CD14-positive monocyte (primary cell): ENCODE data around the gene ZCCHC2. TPM values are rescaled to one million over a fixed set of nuclear protein-coding genes. Genes with fewer than 3 reads are reported as not detected.

Source experiments
- DNase-seq, 3 donors: peaks; one replicate each; pipeline ENCODE4 v3.0.0-alpha.2; 2011 to 2022
- H2AFZ ChIP-seq: 2 replicates; pipeline ENCODE4 v1.6.0; 2012; ENCODE audit warnings: mild to moderate bottlenecking, low read depth, low read length, inconsistent platforms; ENCODE audit not compliant: insufficient read depth, poor library complexity, severe bottlenecking
- H3K27ac ChIP-seq, 2 donors: 1 replicate in 1 of 2; 2 replicates in 1 of 2; pipeline ENCODE4 v1.5.1; 2012 to 2013; ENCODE audit warnings: low read length in 2 of 2, control low read depth in 1 of 2, inconsistent platforms in 1 of 2, low read depth in 1 of 2, mild to moderate bottlenecking in 1 of 2
- H3K27me3 ChIP-seq, 2 donors: one replicate each; pipeline versions ENCODE4 v1.6.0 to v1.6.1; 2011 to 2013; ENCODE audit warnings: low read length in 2 of 2; ENCODE audit not compliant: control insufficient read depth in 2 of 2, insufficient read depth in 2 of 2
- H3K36me3 ChIP-seq, 2 donors: replicated peaks in 1 of 2; 1 replicate in 1 of 2; 2 replicates in 1 of 2; pipeline versions ENCODE4 v1.5.1 to v1.6.1; 2012 to 2013; ENCODE audit warnings: low read length in 2 of 2, control low read depth in 1 of 2, inconsistent platforms in 1 of 2, mild to moderate bottlenecking in 1 of 2; ENCODE audit not compliant: insufficient read depth in 2 of 2, control insufficient read depth in 1 of 2
- H3K4me1 ChIP-seq, 2 donors: 1 replicate in 1 of 2; 2 replicates in 1 of 2; pipeline versions ENCODE4 v1.5.1 to v1.6.1; 2012 to 2013; ENCODE audit warnings: low read length in 2 of 2, control low read depth in 1 of 2, inconsistent platforms in 1 of 2, mild to moderate bottlenecking in 1 of 2, moderate library complexity in 1 of 2; ENCODE audit not compliant: insufficient read depth in 2 of 2, control insufficient read depth in 1 of 2
- H3K4me2 ChIP-seq: replicated peaks from 2 replicates; pipeline ENCODE3; 2012; ENCODE audit warnings: low read length, moderate library complexity, mild to moderate bottlenecking; ENCODE audit not compliant: poor library complexity, severe bottlenecking; ENCODE audit errors: extremely low read depth
- H3K4me3 ChIP-seq, 3 experiments: fragments of 200-600 bp in 1 of 3; sonication (generic) in 1 of 3; replicated peaks in 1 of 3; 1 replicate in 2 of 3; 2 replicates in 1 of 3; pipeline ENCODE4 v1.5.1; 2011 to 2013; ENCODE audit warnings: low read length in 3 of 3, mild to moderate bottlenecking in 3 of 3, control low read depth in 2 of 3, low read depth in 2 of 3, inconsistent platforms in 1 of 3, moderate library complexity in 1 of 3
- H3K79me2 ChIP-seq: 2 replicates; pipeline ENCODE4 v1.6.0; 2012; ENCODE audit warnings: mild to moderate bottlenecking, control low read depth, inconsistent platforms, low read length, moderate library complexity; ENCODE audit not compliant: insufficient read depth
- H3K9ac ChIP-seq: 2 replicates; pipeline ENCODE4 v1.6.0; 2017; ENCODE audit warnings: low read length, mild to moderate bottlenecking; ENCODE audit not compliant: insufficient read depth, poor library complexity, severe bottlenecking
- H3K9me3 ChIP-seq, 2 donors: replicated peaks in 1 of 2; 1 replicate in 1 of 2; 2 replicates in 1 of 2; pipeline versions ENCODE4 v1.5.1 to v1.6.1; 2012 to 2013; ENCODE audit warnings: low read length in 2 of 2, control low read depth in 1 of 2; ENCODE audit not compliant: control insufficient read depth in 1 of 2, insufficient read depth in 1 of 2
- H4K20me1 ChIP-seq: 2 replicates; pipeline ENCODE4 v1.6.0; 2012; ENCODE audit warnings: mild to moderate bottlenecking, low read length, control low read depth, moderate library complexity; ENCODE audit not compliant: insufficient read depth
- H3K27ac Mint-ChIP-seq, 7 donors: one replicate each; pipeline ENCODE4 v1.8.0; 2020; ENCODE audit warnings: mild to moderate bottlenecking in 7 of 7, mixed read lengths in 7 of 7, moderate library complexity in 6 of 7, inconsistent platforms in 2 of 7
- H3K27me3 Mint-ChIP-seq, 3 donors: one replicate each; pipeline ENCODE4 v1.8.0; 2021 to 2022; ENCODE audit warnings: low read depth in 3 of 3, mild to moderate bottlenecking in 3 of 3, mixed read lengths in 3 of 3, moderate library complexity in 3 of 3, inconsistent platforms in 1 of 3
- H3K36me3 Mint-ChIP-seq, 2 donors: one replicate each; pipeline ENCODE4 v1.8.0; 2020; ENCODE audit warnings: mixed read lengths in 2 of 2, inconsistent platforms in 1 of 2, mild to moderate bottlenecking in 1 of 2
- H3K4me1 Mint-ChIP-seq: one replicate; pipeline ENCODE4 v1.8.0; 2020; ENCODE audit warnings: mild to moderate bottlenecking, mixed read lengths
- H3K4me3 Mint-ChIP-seq, 2 donors: one replicate each; pipeline ENCODE4 v1.8.0; 2020; ENCODE audit warnings: mild to moderate bottlenecking in 2 of 2, mixed read lengths in 2 of 2, moderate library complexity in 1 of 2
- H3K9me3 Mint-ChIP-seq, 7 donors: one replicate each; pipeline ENCODE4 v1.8.0; 2020 to 2022; ENCODE audit warnings: mixed read lengths in 7 of 7, mild to moderate bottlenecking in 6 of 7, moderate library complexity in 6 of 7, inconsistent platforms in 2 of 7
- WGBS: methylation state at CpG from one replicate; pipeline ENCODE4 v1.1.5; 2013; ENCODE audit warnings: missing lambda C conversion rate; ENCODE audit not compliant: insufficient coverage; 5-methylcytosine and 5-hydroxymethylcytosine counted together
- intact Hi-C, 2 donors: fragments of 100-400 bp; cut with micrococcal nuclease; formaldehyde crosslinking; loops; one replicate each; pipeline versions ENCODE4 v1.15.0 to v1.15.1; 2023
- polyA plus RNA-seq, 3 donors: library from polyadenylated mRNA; depleted of rRNA in 1 of 3; unstranded in 2 of 3; stranded (reverse) in 1 of 3; fragments of 300-500 nt in 2 of 3; fragments of >200 nt in 1 of 3; fragmentation: Illumina TruSeq in 2 of 3; gene quantifications; 1 replicate in 2 of 3; 2 replicates in 1 of 3; pipeline ENCODE4 v1.2.3, GENCODE V29; 2012 to 2021
- TF ChIP-seq, protein P1 (sequence below): fragments of 200-600 bp; IDR thresholded peaks from one replicate; pipeline ENCODE4 v1.8.0; 2022; ENCODE audit warnings: antibody characterized with exemption, mild to moderate bottlenecking

ZCCHC2 gene
- polyA plus RNA-seq, 3 donors: 0.59 to 24.9 (median 0.71) TPM

GRCh38 chr18:62609764-62610163, 86.9 kb downstream of the ZCCHC2 start:
- H3K4me1 Mint-ChIP-seq: peaks cover 24% of the 10 kb centered on the region
- no peak overlapping the region for H3K27ac Mint-ChIP-seq
- peaks cover 0 to 8% of the 10 kb centered on the region in 2 donors for H3K4me1 ChIP-seq
- TF ChIP-seq, protein P1, sequence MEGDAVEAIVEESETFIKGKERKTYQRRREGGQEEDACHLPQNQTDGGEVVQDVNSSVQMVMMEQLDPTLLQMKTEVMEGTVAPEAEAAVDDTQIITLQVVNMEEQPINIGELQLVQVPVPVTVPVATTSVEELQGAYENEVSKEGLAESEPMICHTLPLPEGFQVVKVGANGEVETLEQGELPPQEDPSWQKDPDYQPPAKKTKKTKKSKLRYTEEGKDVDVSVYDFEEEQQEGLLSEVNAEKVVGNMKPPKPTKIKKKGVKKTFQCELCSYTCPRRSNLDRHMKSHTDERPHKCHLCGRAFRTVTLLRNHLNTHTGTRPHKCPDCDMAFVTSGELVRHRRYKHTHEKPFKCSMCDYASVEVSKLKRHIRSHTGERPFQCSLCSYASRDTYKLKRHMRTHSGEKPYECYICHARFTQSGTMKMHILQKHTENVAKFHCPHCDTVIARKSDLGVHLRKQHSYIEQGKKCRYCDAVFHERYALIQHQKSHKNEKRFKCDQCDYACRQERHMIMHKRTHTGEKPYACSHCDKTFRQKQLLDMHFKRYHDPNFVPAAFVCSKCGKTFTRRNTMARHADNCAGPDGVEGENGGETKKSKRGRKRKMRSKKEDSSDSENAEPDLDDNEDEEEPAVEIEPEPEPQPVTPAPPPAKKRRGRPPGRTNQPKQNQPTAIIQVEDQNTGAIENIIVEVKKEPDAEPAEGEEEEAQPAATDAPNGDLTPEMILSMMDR: no peak
- intact Hi-C loops: no loop called here
- H3K27me3 ChIP-seq: peaks cover 0 to 21% of the 10 kb centered on the region in 2 donors
- 67% methylated on average over 1 of the region's 2 CpGs for WGBS
- no peaks in the 10 kb centered on the region for H3K79me2 ChIP-seq
- H3K9me3 Mint-ChIP-seq: peaks cover 0 to 2% (median 0%) of the 10 kb centered on the region in 7 donors
- no peak for DNase-seq
- H3K4me3 Mint-ChIP-seq: no peak overlapping the region
- H3K4me3 ChIP-seq: no peak overlapping the region
- no peak overlapping the region for H3K27ac ChIP-seq
- H4K20me1 ChIP-seq: no peaks in the 10 kb centered on the region
- no peak overlapping the region for H2AFZ ChIP-seq
- H3K9me3 ChIP-seq: no peaks in the 10 kb centered on the region
- no peak overlapping the region for H3K4me2 ChIP-seq
- no peak overlapping the region for H3K9ac ChIP-seq
- no peaks in the 10 kb centered on the region for H3K36me3 Mint-ChIP-seq
- H3K36me3 ChIP-seq: no peaks in the 10 kb centered on the region
- peaks cover 6 to 26% (median 10%) of the 10 kb centered on the region in 3 donors for H3K27me3 Mint-ChIP-seq

DNA sequence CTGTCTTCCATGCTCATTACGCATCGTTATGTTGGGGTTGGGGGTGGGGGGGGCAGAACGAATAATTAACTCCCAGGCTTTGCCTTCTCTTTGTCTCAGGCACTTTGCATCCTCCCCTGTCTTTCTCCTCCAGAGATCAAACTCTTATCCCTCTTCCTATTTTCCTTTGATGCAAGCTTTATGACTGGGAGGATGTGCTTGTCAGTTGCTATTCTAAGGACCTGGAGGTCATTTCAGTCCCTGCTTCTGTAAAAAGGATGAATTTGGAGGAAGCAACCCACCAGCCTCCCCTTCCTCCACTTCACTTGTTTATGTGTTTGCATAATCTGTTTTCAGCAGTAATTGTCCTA, 87.5 kb downstream of the ZCCHC2 start:
- Histone ChIP-seq H3K4me2 (no peak overlapping the region), H4K20me1 (no peaks in the 10 kb centered on the region), H3K4me1 (peaks cover 0 to 8% of the 10 kb centered on the region in 2 donors), H3K9me3 (no peaks in the 10 kb centered on the region), H3K36me3 (no peaks in the 10 kb centered on the region), H3K9ac (no peak overlapping the region), H3K79me2 (no peaks in the 10 kb centered on the region), H2AFZ (no peak overlapping the region), H3K27ac (no peak overlapping the region), H3K27me3 (peaks cover 0 to 21% of the 10 kb centered on the region in 2 donors), H3K4me3 (no peak overlapping the region)
- H3K36me3 Mint-ChIP-seq: no peaks in the 10 kb centered on the region
- no peak overlapping the region for H3K4me3 Mint-ChIP-seq
- H3K9me3 Mint-ChIP-seq: peaks cover 0 to 2% (median 0%) of the 10 kb centered on the region in 7 donors
- WGBS: no CpG with 5 or more reads among the region's 3 CpGs
- intact Hi-C loops: no loop called here
- TF ChIP-seq, protein P1: no peak
- DNase-seq: no peak
- peaks cover 6 to 26% (median 10%) of the 10 kb centered on the region in 3 donors for H3K27me3 Mint-ChIP-seq
- no peak overlapping the region for H3K27ac Mint-ChIP-seq
- peaks cover 25% of the 10 kb centered on the region for H3K4me1 Mint-ChIP-seq
